HG03025 (cell line): ENCODE results near the gene AMOTL1.

Experiments
- ATAC-seq: cut with Tn5 transposase; IDR thresholded peaks from one replicate; pipeline ENCODE4 v1.9.1; 2021; ENCODE audit warnings: mild to moderate bottlenecking, moderate library complexity; ENCODE audit not compliant: unreplicated experiment, low FRiP score

The AMOTL1 gene

DNA sequence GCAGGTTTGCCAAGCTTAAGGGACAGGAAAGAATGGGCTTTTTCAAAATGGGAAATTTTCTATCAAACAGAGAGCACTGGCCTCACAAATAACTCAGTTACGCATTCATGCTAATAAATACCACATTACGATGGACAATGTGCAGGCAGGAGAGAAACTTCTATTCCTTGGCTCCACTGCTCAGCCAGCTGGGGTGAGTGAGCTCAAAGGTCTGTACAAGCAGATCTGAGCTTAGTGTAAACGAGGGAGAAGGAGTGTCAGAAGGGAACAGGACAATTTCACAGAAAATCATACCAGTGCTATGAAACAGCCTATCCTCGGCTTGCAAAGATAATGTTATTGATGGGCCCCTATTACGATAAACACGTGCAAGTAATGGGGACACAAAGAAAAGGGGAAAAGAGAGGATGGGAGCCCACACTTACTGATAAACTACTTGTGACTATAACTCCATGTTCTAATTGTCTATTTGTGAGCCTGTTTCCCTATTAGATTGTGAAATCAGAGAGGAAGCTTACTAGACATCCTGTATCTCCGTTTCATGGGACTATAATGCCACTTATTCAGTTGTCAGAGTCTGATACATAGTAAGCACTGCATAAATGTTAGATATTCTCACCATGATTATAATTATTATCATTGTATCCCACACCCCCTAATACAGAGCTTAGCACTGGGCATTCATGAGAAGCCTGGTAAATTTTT is 46.3 kb downstream of the AMOTL1 start:
- ATAC-seq, result no peak

DNA sequence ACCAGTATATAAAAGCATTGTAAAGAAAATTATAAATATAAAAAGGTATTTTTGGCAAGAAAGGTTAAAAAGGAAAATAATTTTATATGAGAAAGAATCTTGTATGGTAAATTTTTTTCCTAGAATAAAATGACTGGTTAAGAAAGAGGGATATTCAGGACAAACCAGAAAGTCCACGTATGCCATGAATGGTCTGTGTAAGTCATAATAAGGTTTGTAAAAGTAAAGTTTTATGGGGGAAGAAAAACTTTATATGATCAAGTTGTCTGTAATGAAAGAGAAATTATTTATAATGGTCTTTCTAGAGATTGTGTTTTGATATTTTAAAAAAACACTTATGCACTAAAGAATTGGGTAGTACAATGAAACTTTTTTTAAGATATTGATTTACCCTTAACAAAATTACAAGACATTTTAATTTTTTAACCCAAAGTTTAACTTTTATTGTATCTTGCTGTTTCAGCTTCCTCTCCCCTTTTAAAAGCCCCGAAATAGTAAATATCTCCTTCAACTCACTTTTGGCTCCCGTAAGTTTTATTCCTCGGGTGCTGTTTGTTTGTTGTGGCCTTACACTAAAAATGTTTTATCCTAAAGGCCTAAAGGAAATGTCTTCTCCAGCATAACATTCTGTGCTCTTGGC is 47.7 kb downstream of the AMOTL1 start:
- ATAC-seq, result no peak

DNA sequence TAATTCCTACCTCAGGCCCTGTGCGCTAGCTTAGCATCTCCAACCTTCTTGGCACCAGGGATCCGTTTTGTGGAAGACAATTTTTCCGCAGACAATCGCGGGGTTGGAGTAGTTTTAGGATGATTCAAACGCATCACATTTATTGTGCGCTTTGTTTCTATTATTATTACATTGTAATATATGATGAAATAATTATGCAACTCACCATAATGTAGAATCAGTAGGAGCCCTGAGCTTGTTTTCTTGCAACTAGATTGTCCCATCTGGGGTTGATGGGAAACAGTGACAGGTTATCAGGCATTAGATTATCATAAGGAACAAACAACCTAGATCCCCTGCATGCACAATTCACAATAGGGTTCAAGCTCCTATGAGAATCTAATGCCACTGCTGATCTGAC is 52.3 kb downstream of the AMOTL1 start:
- ATAC-seq, result no peak

DNA sequence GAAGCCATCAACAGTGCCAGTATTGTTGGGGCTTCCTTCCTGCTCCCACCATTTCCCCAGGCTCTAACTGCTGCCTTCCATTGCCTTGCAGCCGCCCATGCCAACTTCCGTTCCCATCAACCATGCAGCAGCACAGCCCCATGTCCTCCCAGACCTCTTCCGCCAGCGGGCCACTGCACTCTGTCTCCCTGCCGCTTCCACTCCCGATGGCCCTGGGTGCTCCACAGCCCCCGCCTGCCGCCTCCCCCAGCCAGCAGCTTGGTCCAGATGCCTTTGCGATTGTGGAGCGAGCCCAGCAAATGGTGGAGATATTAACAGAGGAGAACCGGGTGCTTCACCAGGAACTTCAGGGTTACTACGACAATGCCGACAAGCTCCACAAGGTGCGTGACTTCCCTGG is 53.3 kb downstream of the AMOTL1 start:
- ATAC-seq, result no peak

DNA sequence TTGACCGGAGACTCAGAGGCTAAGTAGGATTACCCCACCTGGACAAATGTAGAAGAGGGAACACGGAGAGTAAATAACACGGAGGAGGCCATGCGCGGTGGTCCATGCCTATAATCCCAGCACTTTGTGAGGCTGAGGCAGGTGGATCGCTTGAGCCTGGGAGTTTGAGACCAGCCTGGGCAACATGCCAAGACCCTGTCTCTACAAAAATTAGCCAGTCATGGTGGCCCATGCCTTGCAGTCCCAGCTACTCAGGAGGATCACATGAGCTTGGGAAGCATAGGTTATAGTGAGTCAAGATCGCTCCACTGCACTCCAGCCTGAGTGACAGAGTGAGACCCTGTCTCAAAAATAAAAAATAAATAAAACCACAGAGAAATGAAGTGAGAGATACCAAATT is 53.9 kb downstream of the AMOTL1 start:
- ATAC-seq, result no peak

DNA sequence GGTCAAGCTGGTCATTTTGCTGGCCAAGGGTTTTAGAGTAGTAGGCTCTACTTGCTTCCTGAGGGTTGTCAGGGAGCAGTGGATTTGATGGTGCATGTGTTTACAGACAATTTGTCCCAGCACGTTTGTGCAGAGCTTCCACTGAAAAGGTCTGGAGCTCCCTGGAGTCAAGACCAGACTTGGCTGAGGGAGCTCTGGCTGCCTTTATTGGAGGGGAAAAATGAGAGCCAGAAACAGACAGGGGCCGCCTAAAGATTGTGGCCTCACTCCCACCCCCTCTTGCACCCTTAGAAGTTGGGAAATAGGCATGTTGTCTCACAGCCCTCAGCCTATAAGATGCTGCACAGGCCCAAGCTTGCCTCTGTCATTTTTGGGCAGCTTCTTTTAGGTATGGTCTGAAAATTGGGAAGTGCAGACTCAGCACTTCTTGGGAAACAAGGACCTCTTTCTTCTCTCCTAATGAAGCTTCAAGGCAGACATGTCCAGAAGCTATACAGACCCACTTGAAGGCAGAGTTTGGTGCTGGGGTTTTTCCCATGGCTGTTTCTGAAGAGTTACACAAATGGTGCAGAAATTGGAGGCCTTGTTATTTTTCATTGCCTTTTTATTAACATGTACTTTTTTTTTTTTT is 55.1 kb downstream of the AMOTL1 start:
- ATAC-seq, result no peak

DNA sequence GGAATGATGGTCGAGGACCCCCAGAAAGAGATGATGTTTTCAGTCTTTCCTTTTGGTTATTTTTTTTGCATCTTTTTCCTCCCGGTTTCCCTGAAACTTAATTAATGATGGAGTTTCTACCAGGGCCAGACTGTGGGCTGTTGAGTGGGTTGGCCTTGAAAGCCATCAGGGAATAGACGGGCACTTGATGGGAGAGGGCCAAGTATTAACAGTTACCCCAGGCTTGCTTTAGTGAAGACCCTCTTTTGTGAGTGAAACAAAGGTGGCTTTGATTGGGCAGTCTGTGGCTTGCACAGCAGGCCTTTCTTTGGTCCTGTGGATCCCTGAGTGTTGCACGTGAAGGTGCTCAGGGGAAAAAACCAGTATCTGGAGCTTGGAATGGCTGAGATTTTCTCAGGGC is 56.9 kb downstream of the AMOTL1 start:
- no peak for ATAC-seq

DNA sequence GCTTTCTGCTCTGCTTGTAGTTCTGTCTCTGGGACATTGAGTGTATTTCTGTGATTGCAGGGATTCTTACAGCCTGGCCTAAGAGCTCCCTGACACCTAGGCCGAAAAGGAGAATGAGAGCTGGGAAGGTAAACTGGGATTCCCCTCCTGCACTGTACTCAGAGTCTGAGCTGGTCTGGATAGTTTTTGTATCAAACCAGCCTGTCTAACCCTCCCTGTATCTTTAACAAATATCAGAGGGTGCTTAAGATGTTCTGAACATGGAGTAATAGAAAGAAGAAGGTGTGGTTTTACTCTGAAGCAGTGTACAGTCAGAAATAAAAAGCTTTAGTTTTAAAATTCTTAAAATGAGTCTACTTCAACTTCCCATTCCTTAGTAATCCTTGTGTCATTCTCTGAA is 57.3 kb downstream of the AMOTL1 start:
- no peak for ATAC-seq

DNA sequence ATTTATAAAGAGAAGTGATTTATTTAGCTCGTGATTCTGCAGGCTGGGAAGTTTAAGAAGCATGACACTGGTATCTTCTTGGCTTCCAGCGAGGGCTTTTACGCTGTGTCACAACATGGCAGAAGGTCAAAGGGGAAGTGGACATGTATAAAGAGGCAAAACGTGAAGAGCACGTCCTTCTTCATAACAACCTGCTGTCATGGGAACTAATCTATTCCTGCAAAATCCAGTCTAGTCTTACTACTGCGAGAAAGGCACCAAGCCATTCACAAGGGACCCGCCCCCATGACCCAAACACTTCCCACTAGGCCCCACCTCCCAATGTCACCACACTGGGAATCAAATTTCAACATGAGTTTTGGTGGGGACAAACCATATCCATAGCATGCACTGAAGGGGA is 58.3 kb downstream of the AMOTL1 start:
- ATAC-seq, result no peak

DNA sequence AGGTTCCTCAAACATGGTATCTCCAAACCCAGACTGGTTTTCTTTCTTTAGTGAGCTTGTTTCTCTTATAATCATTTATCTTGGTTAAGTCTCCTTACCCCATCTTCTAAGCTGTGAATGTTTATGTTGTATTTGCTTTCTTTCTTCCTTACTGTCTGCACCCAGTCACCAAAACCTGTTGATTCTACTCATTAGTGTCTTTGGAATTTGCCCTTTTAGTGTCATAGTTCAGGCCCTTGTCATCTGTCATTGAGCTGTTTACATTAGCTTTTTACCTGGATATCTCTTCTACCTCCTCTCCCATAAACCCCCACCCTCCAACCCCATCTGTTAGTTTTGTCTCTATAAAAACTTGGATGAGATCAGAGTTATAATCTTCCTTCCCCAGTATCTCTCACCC is 59.9 kb downstream of the AMOTL1 start:
- no peak for ATAC-seq

DNA sequence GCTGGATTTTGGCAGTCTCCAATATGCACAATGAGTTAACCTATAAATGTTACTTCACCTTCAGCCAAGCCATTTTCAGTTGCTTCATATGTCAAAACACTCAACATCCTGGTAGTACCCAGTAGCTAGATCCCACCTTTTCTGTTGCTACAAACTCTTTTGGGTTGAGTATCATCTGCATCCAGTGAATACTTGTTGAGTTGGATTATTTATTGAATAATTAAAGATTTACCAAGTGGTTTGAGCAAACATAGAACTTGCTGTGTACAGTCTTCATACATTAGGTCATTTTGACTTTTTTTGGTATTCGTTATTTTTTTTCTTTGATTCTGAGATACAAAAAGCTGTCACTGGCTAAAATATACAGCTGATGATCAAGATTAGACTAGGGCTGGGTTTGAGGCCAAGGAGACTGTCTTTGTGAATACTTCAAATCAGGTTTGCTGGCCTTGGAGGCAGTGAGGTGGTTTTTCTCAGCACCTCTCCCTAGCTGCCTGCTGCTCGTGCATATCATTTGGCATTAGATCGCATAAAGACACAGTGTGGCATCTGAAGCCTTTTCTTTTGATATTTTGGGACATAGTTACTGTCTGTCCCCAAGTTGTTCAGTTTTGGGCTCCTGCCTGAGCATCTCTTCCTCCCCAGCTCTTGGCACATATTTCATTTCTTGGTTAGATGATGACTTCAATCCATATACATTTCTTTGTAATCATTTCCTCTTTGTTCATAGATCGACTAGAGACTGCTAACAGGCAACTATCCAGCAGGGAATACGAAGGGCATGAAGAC is 62.8 kb downstream of the AMOTL1 start:
- ATAC-seq, result no peak

DNA sequence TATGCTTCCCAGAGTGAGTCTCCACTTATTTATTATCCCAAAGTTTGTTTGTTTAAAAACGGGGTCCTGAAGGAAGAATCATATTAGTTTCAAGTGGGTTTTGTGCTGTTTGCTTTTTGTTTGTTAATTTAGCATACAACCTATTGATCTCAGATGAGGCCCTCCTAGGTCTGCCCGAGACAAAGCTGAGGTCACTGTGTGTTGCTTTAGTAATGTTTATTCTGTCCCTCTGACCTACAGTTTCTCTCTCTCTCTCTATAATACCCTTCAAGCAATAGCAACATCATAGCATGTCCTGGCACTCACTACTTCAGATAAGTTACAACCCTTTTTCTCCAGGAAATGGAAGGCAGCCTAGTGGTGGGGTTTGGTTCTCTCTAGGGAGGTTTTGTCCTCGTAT is 63.4 kb downstream of the AMOTL1 start:
- no peak for ATAC-seq

DNA sequence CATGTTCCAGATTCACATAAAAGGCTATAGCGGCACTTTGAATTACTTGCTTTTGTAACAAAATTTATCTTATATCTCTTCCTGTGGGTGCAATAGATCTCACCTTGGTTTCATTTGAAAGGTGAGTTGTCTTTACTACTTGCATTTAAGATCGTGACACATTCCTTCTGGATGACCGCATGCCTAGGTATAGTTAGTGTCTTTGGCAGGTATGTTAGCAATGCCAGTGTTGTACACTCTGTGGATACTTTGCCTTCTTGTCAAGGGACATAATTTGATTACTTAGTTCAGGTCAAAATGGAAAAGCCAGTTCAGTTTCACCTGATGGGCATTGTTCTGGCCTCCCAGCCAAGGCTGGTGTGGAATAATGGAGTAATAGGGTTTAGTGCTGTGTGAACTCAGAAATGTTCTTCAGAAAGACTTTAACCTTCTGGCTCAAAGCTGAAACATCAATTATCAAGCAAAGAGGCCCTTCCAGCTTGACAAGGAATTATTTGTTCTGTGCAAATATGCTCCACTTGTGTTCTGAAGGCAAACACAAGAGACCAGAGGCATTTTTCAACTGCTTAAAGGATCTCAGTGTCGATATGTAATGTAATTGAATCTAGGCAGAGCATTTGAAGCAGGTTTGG is 64.6 kb downstream of the AMOTL1 start:
- ATAC-seq, result no peak

DNA sequence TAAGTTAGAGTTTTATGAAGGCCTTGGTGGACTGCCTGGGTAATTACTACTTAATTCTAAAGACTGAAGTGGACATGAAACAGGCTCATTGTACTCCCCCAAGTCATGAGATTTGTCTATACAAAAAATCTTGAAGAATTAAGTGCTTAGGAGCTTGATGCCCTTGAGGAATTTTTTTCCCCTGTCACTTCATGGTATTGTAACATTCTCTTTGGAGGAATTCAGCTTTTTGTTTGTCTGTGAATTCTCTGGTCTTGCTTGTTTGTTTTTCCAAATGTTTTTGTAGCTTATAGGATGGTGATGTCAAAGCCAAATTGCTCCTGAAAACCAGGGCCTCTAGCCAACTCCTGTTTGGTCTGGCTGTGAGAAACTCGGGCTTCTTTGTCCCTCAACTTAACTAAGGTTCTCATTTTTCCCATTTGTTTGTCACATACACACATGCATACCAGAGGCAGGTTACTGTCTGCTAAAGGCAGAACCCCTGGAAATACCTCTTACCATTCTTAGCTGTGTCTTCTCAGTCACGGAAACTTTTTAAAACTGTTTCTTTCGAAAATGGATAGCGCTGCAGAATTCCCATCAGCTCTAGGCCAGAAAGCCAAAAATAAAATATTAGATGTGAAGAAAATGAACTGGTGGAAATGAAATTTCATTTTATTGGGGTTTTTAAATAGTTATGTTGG is 66.9 kb downstream of the AMOTL1 start:
- ATAC-seq, result no peak

DNA sequence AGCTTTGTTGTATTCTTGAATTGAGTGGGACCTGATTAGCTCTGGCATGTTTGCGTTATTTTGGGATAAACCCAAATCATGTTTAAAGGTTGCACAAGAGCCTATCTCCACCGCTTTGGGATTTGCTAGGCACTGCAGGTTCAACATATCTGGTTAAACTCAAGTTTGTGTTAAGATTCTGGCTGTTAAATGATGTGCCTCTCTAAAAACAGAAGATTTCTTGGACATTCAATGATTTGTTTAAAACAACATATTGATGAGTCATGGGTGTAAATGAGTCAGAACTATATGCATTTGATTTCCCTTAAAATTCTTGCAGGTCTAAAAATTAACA is 67.4 kb downstream of the AMOTL1 start:
- no peak for ATAC-seq

DNA sequence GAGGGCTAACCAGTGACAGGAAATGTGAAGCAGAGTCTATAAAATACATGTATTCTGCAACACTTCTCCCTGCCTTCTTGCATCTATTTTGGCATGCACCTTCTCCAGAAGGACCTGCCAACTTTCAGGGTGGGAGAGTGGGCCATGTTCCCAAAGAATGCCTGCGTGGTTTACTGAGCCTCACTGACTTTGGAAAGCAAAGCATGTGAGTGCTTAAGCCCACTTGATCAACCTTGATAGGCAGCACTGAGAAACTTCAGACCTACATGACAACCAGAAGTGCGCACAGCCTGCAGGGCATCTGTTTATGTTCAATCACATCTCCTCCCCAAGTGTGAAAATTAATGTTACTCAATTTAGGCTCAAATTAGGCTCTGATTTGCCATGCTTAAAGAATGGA is 69.2 kb downstream of the AMOTL1 start:
- no peak for ATAC-seq

DNA sequence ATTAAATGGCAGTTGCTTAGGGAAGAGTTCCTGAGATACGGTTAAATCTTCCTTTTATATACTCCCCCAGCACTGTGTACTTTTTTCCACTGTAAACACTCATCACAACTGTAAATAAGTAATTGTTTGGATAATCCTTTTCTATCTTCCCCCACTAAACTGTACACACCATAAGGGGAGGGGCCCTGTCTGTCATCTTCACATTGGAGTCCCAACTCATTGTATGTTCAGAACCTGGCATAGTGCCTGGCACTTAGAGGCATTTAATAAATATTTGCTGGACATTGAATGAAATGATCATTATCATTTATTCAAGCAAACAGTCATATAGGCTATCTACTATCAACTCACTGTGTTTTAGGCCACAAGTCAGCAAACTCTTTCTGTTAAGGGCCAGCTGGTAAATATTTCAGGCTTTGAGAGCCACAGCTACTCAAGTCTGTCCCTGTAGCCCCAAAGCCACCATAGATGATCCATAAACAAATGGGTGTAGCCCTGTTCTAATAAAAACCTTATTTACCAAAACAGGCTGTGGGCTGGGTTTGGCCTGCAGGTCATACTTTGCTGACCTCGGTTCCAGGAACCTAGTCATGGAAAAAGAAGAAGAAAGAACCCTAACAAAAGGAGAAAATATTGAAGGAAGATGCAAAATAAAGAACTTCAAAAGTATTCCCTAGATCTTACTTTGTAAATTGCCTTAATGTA is 70.0 kb downstream of the AMOTL1 start:
- no peak for ATAC-seq

DNA sequence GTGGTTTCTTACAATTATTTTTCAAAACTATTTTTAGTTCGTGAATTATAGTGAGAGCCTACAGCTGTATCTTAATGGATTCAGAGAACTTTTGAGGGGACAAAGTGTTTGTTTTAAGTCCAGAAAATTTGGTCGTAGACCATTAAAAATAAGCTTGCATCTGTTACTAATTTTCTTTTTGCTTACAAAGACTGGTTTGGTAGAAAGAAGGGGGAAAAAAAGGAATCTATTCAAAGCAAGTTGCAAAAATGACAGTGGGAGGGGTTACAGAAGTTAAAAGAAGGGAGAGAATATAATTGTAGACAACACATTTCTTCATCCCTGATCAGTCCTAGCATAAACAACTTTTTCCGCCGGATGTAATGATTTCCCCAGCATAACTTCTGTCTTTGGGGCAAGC is 72.1 kb downstream of the AMOTL1 start:
- no peak for ATAC-seq

DNA sequence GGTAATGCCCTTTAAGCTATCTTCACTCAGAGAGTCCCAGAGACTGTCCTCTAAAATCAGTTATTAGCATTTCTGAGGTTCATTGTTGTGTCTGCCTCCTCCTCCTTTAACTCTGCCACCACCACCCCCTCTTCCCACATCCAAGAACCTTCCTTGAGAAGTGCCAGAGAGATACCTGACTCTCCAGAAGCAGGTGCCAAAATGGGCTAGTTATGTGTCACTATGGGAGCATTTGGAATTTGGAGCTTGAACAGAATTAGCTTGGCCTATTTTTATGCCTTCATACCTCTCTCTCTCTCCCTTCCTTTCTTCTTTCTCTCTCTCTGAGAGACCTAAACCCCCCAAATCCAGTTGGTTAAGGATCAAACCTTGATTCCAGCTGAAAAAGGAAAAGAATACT is 75.9 kb downstream of the AMOTL1 start:
- ATAC-seq, result no peak

DNA sequence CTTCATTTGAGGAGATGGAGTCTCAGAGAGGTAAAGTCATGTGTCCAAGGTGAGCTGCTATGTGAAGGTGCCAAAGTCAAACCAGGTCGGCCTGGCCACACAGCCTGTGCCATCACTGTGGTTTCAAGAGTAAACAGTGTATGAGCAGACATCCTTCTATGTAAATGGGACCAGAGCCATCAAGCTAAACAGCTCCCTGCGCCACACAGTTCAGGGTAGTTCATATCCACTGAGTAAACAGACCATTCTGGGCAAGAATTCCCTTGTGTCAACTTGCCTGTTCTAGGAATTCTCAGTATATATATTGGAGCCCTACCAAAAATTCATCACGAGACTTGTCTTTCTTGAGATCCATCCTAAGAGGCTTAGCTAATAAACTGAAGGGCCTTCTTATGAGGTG is 77.5 kb downstream of the AMOTL1 start:
- no peak for ATAC-seq
